ENCODE data around the gene SMARCAL1.

SMARCAL1 gene

DNA sequence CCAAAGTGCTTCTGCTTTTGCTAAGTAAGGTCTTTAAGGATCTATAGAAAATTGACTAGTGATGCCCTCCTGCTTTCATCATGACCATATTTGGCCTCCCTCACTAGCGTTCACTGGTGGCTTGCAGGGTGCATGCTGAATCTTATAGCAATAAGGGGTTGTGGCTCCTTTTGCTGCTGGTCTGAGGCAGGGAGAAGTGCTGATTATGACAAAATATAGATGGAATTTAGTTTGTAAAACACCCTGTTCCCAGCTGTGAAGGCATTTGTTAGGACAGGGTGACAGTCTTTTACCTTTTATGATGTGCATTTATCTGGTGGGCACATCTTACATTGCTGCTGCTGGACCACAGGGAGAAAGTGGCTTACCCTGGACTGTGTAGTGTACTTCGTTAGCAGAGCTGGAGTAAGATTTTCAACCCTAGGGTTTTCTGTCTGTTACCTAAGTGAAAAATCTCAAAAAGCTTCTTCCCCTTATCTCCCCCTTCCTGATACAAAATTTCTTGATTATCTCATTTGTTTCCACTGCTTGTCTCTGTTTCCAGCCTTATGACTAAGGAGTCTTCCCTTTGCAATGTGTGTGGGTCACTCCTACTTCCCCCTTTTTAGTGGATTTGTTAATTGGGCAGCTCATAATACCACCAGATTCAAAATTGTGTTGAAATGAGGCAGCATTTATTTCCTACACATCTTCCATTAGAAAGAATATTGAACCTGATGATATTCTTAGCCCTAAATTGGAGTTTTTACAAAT lies 65.2 kb downstream of the SMARCAL1 start:
- no peak for DNase-seq

- DNase-seq = peak; percentile 74
Observed at GRCh38 chr2:216478151-216478550, 65.9 kb downstream of the SMARCAL1 start.

DNA sequence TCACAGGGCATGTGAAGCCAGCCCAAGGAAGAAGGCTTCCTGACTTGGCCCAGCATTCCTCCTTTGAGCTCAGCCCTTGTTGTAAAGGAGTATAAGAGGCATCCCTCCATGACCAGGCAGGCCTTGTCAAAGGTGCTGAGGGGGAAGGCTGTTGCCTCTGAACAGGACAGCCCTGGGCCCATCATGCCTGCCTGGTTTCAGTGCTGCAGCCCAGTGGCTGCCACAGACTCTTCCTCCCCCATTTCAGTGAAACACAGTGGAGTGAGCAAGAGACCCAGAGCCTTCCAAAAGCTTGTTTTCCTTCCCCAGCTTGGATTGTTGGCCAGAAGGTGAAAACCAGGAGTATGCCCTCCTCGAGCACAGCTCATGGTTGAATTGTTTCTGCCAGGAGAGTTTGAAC lies 66.5 kb downstream of the SMARCAL1 start:
- no peak for DNase-seq

GRCh38 chr2:216480221-216480620 lies 67.9 kb downstream of the SMARCAL1 start:
- DNase-seq = no peak

GRCh38 chr2:216482640-216483039 lies 70.4 kb downstream of the SMARCAL1 start:
- no peak for DNase-seq

- no peak for DNase-seq
Observed at GRCh38 chr2:216485237-216485636, 73.0 kb downstream of the SMARCAL1 start.

DNA sequence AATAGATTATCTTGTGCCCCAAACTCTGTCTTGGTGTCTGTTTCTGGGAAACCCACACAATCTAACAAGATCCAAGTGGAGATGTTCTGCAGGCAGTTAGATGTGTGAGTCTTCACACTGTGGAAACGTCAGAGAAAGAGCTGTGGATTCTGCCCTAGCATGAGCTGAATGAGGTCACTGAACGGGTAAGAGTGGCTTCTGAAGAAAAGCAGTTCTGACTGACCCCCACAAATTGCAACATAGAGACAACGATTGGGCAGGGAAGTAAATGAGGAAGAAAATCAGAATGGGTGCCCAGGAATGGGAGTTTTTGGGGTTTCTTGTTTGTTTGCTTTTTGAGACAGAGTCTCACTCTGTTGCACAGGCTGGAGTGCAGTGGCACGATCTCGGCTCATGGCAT lies 73.5 kb downstream of the SMARCAL1 start:
- no peak for DNase-seq

- no peak for DNase-seq
Observed at GRCh38 chr2:216486271-216486670, 74.0 kb downstream of the SMARCAL1 start.

DNA sequence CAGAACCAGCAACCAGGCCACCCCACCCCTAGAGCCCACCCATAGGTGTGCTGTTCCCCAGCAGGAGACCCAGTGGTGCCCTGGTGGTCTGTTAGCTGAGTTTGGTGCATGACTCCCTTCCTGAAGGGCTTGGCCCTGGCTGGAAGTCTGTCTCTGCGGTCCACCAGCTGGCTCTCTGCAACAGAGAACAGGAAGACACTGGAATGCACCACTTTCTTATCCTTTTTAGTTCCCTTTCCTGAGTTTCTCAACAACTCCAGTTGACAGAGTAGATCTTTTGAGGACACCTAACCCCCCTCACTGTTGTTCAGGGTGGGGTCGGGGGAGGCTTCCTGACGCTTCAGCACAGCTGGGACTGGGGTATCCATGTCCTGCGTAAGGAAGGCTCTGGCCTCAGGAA lies 74.4 kb downstream of the SMARCAL1 start:
- no peak for DNase-seq

DNA sequence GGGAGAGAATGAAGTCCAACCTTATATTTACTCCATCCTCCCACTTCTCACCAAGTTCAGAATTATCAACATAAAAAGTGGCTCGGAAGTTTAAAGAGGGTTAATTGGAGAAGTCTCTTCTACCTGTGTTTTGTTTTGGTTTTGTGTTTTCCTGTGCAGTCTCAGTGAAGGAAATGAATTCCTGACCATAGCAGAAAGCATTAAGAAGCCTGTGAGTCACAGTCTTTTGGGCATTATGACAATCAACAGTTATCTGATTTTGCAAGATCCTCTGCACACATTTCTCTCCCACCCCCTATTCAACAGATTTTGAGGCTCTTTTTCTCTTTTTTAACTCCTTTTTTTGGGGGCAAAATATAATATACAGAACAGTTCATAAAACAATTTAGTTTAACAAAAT lies 77.8 kb downstream of the SMARCAL1 start:
- peak; percentile 82 for DNase-seq

GRCh38 chr2:216491793-216492596 lies 79.7 kb downstream of the SMARCAL1 start:
- DNase-seq = no peak

GRCh38 chr2:216492597-216493333 lies 80.5 kb downstream of the SMARCAL1 start:
- peak; percentile 94 for DNase-seq

GRCh38 chr2:216493334-216493685 lies 81.0 kb downstream of the SMARCAL1 start:
- no peak for DNase-seq

DNA sequence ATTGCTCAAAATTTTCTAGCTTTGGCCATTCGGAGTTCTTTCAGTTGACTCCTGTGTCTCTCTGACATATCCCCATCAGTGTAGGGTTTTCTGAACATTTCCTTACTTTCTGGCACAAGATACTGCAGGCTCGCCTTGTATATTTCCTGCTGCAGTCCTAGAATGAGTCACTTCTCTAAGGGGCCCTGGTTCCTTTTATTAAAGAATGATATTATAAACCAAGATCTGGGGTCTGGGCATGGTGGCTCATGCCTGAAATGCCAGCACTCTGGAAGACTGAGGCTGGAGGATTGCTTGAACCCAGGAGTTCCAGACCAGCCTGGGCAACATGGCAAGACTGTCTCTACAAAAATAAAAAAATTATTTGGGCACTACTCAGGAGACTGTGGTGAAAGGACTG lies 83.4 kb downstream of the SMARCAL1 start:
- DNase-seq = peak; percentile 71

GRCh38 chr2:216497382-216498069 lies 85.2 kb downstream of the SMARCAL1 start:
- DNase-seq = no peak

DNA sequence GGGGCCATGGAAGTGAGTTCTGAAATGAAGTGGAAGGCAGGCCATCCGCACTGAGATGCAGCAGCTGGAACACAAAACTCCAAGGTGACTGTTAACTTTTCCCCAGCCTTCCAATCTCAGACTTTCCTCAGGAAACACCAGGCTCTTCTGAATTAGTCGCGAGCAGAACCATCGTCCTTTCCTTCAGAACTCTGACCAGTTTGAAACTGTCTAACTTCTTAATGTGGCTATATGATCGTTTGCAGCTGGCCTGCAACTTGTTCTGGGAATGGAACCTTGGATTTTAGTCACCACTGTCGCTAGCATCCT lies 85.7 kb downstream of the SMARCAL1 start:
- no peak for DNase-seq

DNA sequence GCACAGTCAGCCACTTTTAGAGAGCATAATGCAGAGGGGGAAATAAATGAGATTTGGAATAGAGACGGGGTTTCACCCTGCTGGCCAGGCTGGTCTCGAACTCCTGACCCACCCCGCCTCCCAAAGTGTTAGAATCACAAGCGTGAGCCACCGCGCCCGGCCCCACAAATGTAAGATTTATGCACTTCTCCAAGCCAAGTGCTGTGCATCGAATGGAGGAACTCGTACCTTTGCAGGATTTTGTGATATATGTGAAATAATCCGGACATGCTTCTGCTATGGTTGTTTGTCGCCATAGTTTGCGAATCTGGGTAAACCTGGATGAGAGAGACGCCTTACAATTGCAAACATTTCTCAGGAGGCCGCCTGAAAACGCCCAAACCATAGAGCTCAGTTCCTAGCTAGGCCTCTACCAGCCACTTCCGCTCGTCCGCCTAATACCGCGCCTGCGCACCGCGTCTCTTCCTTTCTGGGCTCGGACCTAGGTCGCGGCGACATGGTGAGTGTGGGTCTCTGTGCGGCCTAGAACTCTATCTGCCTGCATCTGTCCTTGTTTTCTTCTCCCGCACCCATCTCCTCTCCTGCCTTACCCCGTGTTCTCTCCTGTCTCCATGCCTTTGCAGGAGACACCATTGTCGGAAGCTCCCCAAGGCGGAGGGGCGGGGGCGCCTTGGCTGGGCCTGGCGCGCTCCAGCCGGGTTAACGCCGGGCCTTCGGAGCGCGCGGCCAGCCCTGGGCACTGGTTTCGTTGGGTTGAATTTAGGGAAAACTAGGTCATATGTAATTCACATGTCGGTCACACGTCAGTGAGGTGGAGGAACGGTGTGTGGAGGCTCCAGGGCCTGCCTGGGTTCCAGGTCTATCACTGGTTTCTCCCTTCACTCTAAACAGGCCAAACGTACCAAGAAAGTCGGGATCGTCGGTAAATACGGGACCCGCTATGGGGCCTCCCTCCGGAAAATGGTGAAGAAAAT lies 86.4 kb downstream of the SMARCAL1 start, which contains the start of gene RPL37A:
TSS of gene RPL37A (plus strand) at position 466 of the 974 bp plus-strand sequence. CDS start at position 497, 31 bp downstream.
- DNase-seq = peak; percentile 97

DNA sequence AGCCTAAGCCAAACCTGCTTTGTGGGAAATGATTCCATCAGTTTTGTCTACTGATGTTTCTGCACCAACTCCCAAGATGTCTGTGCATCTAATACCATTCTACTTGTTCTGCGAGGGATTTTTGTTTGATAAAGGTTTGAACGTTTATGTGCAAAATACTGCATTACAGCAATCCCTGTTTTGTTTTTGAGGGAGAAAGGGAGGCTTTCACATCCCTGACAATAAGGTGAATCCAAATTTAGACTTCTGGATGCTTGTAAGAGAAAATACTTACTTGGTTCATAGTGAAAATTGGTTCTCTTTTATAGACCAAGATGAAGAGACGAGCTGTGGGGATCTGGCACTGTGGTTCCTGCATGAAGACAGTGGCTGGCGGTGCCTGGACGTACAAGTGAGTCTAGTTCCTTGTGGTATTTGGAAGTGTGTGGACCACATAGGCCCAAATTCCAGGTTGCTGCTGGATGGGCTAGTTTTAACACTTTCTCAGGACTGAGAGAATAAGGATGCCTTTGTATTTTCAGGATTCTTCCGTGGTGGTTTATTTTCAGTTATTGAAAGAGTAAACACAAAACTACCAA lies 87.4 kb downstream of the SMARCAL1 start:
- DNase-seq = no peak

- no peak for DNase-seq
Observed at GRCh38 chr2:216500572-216500971, 88.3 kb downstream of the SMARCAL1 start.

GRCh38 chr2:216501854-216502253 lies 89.6 kb downstream of the SMARCAL1 start:
- DNase-seq = no peak

DNA sequence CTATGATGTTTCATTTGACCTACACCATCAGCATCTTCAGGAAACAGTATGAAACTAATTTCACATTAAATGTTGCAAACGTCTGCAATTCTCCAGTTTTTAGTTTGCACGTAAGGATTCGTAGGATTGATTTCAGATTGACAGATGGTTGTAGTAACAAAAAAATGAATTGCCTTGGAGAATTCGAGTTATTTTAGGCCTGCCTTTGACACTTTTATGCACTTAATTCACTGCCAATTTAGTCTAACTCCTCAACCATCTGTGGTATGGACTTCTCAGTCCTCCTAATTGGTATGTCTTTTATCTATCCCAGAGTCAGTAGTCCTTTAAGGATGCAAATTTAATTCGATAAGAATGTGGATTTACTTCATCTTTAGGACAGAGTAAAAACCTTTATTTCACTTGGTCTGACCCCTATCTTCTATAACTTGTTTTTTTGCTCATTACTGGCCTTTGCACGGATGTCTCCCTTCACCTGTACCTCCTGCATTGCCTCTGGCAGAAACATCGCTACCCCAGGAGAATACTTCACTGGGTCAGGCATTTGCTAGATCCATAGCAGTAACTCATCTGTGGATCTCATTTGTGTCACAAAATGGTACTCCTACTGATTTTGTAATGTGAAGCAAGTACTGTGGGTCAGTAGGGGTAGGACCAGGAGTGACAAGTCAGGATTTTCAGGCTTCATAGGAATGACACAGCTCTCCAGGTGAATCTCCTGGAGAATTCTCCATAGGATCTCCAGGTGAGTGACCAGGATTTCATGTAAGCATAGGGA lies 90.3 kb downstream of the SMARCAL1 start:
- no peak for DNase-seq
